Measurements from ENCODE around the gene TMEM258.

Gene TMEM258

DNA sequence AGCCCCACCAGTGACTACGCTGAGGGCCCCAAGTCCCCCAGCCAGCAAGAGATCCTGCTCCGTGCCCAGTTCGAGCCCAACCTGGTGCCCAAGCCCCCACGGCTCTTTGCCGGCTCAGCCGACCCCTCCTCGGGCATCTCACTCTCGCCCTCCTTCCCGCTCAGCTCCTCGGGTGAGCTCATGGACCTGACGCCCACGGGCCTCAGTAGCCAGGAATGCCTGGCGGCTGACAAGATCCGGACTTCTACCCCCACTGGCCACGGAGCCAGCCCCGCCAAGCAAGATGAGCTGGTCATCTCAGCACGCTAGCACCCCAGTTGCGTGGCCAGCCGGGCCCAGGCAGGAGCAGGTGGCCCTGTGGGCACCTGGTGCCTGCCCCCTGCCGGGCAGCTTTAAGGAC, 48.2 kb downstream of the TMEM258 start:
- TF ChIP-seq EZH2 (IDR thresholded peaks at IDR 0.05) (no peak), POLR2AphosphoS5 (IDR thresholded peaks at IDR 0.05; ENCODE audit: borderline replicate concordance, low read depth, low read length) (no peak), FOXP2 (optimal IDR thresholded peaks at IDR 0.05; ENCODE audit: control extremely low read depth, extremely low read length, insufficient read depth) (no peak)
- H3K4me3 ChIP-seq = no peak overlapping the region
- no peaks in the 10 kb centered on the region for H3K9me3 ChIP-seq (ENCODE audit: low read depth, low read length)
- no peak for DNase-seq (ENCODE audit: low read depth, low spot score)
- H3K9ac ChIP-seq (ENCODE audit: insufficient read length) = no peak overlapping the region
- H3K27ac ChIP-seq = no peak overlapping the region
- peaks cover 4% of the 10 kb centered on the region; the same call in 1 of the 2 replicates for H3K36me3 ChIP-seq (ENCODE audit: insufficient read depth, low read length)

DNA sequence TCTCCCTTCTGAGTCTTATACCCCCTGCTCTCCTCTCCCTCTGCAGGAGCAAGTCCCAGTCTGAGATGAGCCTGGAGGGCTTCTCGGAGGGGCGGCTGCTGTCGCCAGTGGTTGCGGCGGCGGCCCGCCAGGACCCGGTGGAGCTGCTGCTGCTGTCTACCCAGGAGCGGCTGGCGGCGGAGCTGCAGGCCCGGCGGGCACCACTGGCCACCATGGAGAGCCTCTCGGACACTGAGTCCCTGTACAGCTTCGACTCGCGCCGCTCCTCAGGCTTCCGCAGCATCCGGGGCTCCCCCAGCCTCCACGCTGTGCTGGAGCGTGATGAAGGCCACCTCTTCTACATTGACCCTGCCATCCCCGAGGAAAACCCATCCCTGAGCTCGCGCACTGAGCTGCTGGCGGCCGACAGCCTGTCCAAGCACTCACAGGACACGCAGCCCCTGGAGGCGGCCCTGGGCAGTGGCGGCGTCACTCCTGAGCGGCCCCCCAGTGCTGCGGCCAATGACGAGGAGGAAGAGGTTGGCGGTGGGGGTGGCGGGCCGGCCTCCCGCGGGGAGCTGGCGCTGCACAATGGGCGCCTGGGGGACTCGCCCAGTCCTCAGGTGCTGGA, 48.8 kb downstream of the TMEM258 start:
- Histone ChIP-seq H3K4me3 (no peak overlapping the region), H3K36me3 (ENCODE audit: insufficient read depth, low read length) (peaks cover 4% of the 10 kb centered on the region; the same call in 1 of the 2 replicates), H3K9me3 (ENCODE audit: low read depth, low read length) (no peaks in the 10 kb centered on the region), H3K27ac (no peak overlapping the region), H3K9ac (ENCODE audit: insufficient read length) (no peak overlapping the region)
- no peak for DNase-seq (ENCODE audit: low read depth, low spot score)
- TF ChIP-seq EZH2 (IDR thresholded peaks at IDR 0.05) = no peak

DNA sequence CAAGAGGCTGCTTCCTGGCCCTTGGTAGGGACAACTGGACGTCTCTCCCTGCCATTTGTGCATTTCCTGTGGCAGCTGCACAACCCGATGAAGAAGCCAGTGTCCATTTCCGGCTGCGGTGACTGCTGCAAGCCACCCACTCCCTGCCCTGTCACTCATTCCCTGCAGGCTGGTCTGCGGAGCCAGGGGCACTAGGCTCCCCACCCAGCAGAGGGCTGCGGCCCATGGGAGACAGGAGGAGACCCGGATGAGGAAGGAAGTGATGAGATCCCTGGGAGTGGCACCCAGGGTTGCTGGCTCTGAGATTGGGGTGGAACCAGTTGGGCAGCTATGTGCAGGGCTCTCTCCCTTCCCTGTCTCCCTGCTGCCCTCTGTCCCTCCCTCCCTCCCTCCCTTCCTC, 50.0 kb downstream of the TMEM258 start:
- Histone ChIP-seq H3K27ac (no peak overlapping the region), H3K4me3 (no peak overlapping the region), H3K9ac (ENCODE audit: insufficient read length) (no peak overlapping the region), H3K9me3 (ENCODE audit: low read depth, low read length) (no peaks in the 10 kb centered on the region), H3K36me3 (ENCODE audit: insufficient read depth, low read length) (peaks cover 4% of the 10 kb centered on the region; the same call in 1 of the 2 replicates)
- no peak for TF ChIP-seq POLR2AphosphoS5 (IDR thresholded peaks at IDR 0.05; ENCODE audit: borderline replicate concordance, low read depth, low read length)
- no peak for TF ChIP-seq FOXP2 (optimal IDR thresholded peaks at IDR 0.05; ENCODE audit: control extremely low read depth, extremely low read length, insufficient read depth)
- no peak for TF ChIP-seq EZH2 (IDR thresholded peaks at IDR 0.05)
- DNase-seq (ENCODE audit: low read depth, low spot score) = no peak

DNA sequence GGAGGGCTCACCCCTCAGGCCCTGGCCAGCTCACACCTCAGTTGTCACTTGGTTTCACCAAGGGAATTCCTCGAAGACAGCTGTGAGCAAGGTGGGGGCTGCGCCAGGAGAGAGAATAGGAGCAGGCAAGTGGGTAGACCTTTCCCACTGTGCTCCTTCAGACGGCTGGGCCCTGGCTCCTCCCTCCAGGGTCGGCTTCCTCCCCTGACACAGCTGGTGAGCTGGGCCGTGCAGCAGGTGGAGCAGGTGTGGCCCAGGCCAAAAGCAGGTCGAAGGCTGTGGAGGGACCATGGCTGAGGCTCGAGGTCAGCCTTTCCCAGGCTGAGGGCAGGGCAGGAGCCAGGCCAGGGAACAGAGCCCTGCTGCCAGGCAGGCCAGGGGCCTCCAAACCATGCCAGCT, 52.4 kb downstream of the TMEM258 start:
- TF ChIP-seq FOXP2 (optimal IDR thresholded peaks at IDR 0.05; ENCODE audit: control extremely low read depth, extremely low read length, insufficient read depth) = no peak
- TF ChIP-seq EZH2 (IDR thresholded peaks at IDR 0.05) = no peak
- no peak for TF ChIP-seq POLR2AphosphoS5 (IDR thresholded peaks at IDR 0.05; ENCODE audit: borderline replicate concordance, low read depth, low read length)
- H3K9me3 ChIP-seq (ENCODE audit: low read depth, low read length) = no peaks in the 10 kb centered on the region
- H3K4me3 ChIP-seq = no peak overlapping the region
- H3K9ac ChIP-seq (ENCODE audit: insufficient read length) = no peak overlapping the region
- DNase-seq (ENCODE audit: low read depth, low spot score) = no peak
- no peak overlapping the region for H3K27ac ChIP-seq
- peaks cover 7% of the 10 kb centered on the region; the same call in 1 of the 2 replicates for H3K36me3 ChIP-seq (ENCODE audit: insufficient read depth, low read length)

DNA sequence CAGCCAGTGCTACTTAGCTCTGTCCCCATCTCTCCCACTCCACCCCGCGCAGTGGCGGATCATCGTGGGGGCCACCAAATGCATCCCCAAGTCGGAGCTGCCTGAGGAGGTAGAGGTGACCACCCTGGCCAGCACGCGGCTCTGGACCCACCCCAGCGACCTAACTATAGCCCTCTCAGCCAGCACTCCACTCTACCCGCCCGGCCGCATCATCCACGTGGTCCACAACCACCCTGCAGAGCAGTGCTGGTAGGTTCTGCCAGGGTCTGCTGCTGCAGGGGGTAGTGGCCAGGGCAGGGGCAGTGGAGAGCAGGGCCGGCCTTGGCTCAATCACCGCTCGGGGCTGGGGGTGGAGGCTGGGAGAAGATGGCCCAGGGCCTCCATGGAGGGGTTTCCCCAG, 53.0 kb downstream of the TMEM258 start:
- Histone ChIP-seq H3K27ac (no peak overlapping the region), H3K9ac (ENCODE audit: insufficient read length) (no peak overlapping the region), H3K36me3 (ENCODE audit: insufficient read depth, low read length) (peaks cover 7% of the 10 kb centered on the region; the same call in 1 of the 2 replicates), H3K9me3 (ENCODE audit: low read depth, low read length) (no peaks in the 10 kb centered on the region), H3K4me3 (no peak overlapping the region)
- no peak for DNase-seq (ENCODE audit: low read depth, low spot score)
- TF ChIP-seq POLR2AphosphoS5 (IDR thresholded peaks at IDR 0.05; ENCODE audit: borderline replicate concordance, low read depth, low read length) (no peak), EZH2 (IDR thresholded peaks at IDR 0.05) (no peak), FOXP2 (optimal IDR thresholded peaks at IDR 0.05; ENCODE audit: control extremely low read depth, extremely low read length, insufficient read depth) (no peak)

Measured in SK-N-MC (cell line).